Right hindlimb (tissue), 1 donor: ENCODE measurements around the gene RAP2C.
A peak's percentile ranks its signal among the peaks of the same experiment; 100 is the strongest.

Experiments used
- DNase-seq: peaks from one replicate; pipeline ENCODE4 v3.0.0-alpha.2; 2018

RAP2C gene

DNA sequence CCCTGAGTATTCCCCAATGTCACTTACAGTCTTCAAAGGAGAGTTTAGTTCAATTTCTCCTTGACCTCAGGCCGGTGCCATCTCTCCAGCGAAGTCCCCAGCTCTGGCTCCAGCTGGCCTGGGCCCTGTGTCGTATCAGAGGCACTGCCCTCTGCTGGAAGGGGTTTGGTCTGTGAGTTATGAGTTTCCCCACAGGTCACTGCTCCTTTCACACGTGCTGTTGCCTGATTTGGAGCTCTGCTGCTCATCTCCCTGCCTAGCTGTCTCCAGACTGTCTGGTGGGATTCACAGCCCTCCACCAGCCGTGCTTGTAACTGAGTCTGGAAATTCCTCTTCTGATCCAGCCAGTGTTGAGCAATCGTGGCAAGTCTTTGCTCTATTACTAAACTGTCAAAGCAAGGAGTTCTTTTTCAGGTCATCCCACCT, at the start of gene RAP2C:
Gene RAP2C (minus strand): TSS at position 105 of the 426 bp plus-strand sequence. CDS start 2,179 bp downstream, outside the sequence.
- DNase-seq, result peak; percentile 72

GRCh38 chrX:132267392-132267791, 48.1 kb upstream of the RAP2C start:
- DNase-seq, result no peak

GRCh38 chrX:132266583-132267355, 47.5 kb upstream of the RAP2C start:
- no peak for DNase-seq

DNA sequence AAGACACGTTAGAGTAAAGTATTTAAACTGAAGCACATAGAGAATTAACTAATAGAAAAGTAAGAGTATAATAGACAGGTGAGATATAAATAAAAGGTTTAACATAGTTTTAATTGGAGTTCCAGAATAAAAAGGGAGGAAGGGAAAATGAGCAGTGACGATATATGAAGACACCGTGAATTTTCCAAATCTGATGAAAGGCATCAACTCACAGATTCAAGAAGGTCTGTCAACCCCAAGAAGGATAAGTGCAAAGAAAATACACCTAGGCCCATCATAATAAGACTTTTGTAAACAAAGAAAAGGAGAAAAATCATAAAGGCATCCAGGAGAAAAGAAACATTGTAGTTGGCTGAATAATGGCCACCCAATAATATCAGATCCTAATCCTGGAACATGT, 43.9 kb upstream of the RAP2C start:
- DNase-seq, result no peak

- no peak for DNase-seq
These were observed 39.3 kb upstream of the RAP2C start for GRCh38 chrX:132258509-132258908.

GRCh38 chrX:132257116-132257515, 37.9 kb upstream of the RAP2C start:
- no peak for DNase-seq

DNA sequence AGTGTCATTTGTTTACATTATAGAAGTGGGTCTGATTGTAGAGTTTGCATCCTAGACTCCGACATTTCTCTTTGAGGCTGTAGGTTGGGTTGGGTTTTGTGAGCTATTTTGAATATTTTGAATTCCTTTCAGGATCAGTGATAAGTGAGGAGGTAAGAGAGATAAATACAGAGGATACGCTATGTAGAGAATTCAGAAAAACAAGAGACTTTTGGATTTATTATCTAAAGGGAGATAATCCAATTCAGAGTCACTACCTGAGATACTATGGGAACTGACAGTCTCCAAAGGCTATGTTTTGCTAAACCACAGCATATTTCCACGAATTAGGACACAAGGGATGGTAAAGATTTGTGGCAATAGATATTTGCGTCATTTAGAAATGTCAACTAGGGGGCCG, 16.9 kb upstream of the RAP2C start:
- no peak for DNase-seq

DNA sequence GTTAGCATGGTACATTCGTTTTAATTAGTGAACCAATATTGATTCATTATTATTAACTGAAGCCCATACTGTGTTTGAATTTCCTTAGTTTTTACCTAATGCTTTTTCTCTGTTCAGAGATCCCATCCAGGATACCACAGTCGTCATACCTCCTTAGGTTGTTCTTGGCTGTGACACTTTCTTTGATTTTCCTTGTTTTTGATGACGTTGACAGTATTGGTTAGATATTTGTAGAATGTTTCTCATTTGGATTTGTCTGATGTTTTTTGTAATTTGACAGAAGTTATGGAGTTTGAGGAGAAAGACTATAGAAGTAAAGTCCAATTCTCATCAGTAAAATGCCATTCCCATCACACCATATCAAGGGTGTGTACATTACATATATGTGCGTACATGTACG, 16.2 kb upstream of the RAP2C start:
- no peak for DNase-seq

- DNase-seq, result no peak
These were observed 12.3 kb upstream of the RAP2C start for GRCh38 chrX:132231587-132231986.

- DNase-seq, result no peak
These were observed 8.3 kb upstream of the RAP2C start for GRCh38 chrX:132227383-132228112.

DNA sequence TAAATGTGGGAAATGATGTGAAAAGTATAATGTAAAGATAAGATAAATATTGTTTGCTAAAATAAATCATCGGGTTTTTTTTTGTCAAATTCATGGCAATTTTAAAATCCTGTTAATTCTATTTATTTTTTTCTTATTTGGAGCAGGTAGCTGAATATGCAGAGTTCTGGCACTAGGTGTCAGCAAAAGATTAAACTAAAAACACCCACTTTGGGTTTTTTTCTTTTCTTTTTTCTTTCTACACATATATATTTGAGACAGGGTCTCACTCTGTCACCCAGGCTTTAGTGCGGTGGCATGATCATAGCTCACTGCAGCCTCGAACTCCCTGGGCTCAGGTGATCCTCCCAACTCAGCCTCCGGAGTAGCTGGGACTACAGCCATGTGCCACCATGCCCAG, 6.9 kb upstream of the RAP2C start:
- DNase-seq, result no peak

GRCh38 chrX:132218100-132218812, 991 bp downstream of the RAP2C start:
- DNase-seq, result peak; percentile 88

GRCh38 chrX:132217203-132218073, 1.8 kb downstream of the RAP2C start:
- peak; percentile 87 for DNase-seq

- no peak for DNase-seq
These were observed 2.4 kb downstream of the RAP2C start for GRCh38 chrX:132216806-132217202.

- DNase-seq, result peak; percentile 15
These were observed 3.0 kb downstream of the RAP2C start for GRCh38 chrX:132216283-132216682.

DNA sequence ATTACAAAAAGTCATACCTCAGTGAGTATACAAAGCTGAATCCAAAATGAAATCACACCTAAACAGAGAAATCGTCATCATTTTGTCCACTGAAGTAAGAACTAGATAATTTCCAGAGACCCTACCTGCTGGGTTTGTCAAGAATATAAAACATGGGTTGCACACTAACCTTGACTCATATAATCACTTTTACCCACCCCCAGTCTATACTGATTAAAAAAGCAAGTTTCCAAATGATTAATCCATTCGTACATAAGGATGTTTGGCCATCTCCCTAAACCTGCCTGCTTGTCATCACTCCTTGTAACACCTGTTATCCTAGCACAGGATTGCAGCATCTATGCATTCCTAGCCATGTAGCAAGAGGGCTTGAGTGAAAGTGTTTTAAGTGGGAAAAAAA, 4.7 kb downstream of the RAP2C start:
- DNase-seq, result no peak

DNA sequence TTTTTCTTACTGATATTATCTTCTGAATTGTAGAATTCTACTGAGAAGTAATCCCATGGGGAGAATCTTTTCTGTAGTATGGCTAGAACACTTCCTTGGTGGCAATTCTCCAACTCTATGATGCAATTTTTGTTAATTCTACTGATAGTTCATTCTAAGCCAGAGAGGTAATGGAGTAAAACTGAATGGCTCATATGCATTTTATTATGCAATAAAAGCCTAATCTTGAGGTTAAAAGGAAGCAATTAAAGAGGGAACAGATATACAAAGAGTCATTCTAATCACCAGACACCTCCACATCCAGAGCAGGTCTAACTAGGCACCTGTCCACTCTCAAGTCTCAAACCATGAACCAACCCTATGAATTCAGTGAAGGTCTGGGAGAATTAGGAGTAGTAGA, 9.7 kb downstream of the RAP2C start:
- no peak for DNase-seq

DNA sequence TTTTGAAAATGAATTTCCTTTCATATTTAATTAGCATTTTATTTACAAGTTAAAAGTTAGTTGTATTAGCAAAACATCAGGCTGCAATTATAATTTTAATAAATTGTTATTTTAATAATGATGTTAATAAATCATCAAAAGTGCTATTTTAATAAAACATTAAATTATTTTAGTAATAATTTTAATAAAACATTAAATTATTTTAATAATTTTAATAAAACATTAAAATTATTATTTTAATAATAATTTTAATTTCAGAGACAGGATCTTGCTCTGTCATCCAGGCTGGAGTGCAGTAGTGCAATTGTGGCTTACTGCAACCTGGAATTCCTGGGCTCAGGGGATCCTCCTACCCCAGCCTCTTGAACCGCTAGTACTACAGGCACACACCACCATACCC, 10.8 kb downstream of the RAP2C start:
- no peak for DNase-seq

DNA sequence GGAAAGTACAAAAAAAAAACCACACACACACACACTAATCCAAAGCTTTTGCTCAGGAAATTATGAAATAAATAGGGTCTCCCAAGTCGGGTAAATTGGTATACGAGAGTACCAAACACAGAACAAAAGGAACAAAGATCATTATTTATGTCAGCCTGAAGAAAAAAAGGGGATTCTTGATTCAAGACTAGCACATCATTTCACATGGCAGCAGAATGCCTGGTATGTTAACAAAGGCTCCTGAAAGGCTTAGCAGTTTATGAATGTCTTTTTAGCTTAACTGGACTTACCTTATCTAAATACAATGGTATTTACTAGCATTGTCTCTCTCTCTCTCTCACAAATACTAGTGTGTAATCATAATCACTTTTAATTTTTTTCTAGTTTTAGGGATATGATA, 11.3 kb downstream of the RAP2C start:
- no peak for DNase-seq

DNA sequence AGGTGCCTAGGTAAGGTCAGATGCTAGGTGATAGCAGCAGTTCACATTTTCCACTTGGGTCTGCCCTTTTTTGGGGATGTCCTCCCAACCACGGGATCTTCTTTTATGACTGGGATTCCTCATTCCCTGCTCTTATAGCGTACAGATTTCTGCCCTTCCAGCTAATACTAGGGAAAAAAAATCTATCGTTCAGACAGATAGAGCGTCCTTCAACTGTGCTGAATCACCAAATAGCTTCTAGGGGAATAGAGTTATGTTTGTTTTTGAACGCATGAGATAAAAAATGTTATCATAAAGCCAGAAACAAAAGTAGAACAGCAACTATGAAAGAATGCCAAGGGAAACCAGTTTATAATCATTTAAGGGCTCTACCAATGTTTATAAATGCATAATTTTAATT, 13.0 kb downstream of the RAP2C start:
- DNase-seq, result no peak

- no peak for DNase-seq
These were observed 14.6 kb downstream of the RAP2C start for GRCh38 chrX:132204629-132205028.

DNA sequence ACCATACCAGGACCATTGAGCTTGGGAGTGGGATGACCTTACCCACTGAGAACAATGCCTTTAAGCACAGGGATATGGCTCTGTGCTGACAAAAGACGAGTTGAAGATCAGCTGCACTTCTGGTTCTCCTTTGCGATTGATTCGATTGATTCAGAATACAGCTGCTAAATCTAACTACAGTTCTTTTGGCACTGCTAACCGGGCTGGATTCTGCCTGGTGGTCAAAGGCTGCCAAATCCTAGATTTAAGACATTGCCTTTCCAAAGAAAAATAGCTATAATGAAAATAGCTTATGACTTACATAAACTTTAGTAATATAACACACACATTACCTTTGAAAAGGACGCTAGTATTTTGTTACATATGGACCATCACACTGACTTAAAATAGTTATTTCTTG, 18.3 kb downstream of the RAP2C start:
- DNase-seq, result no peak

GRCh38 chrX:132199941-132200340, 19.3 kb downstream of the RAP2C start:
- no peak for DNase-seq
